ENCODE data around the gene LRRC42.

DNA sequence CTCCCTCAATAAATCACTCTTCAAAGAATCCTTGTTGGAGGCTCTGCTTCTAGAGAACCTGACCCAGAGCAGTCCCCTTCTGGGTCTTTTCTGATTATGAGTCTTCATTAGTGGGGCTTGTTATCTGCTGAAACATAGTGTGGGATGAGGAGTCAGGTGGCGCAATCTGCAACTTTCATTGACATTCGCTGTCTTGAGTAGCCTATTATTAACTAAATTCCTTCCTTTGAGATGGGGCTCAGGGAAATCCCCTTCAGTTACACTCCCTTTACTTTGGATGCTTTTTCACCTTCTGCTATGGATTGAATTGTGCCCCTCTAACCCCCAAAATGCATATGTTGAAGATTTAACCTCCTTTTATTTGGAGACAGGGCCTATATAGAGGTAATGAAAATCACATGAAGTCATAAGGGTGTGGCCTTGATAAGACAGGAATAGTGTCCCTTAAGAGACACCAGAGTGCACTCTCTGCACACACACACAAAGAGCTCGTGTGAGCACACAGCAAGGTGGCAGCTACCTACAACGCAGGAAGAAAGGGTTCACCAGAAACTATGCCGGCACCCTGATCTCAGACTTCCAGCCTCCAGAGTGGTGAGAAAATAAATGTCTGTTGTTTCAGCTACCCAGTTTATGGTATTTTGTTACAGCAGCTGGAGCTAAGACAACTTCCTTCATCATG is 32.7 kb upstream of the LRRC42 start:
- no peak for TF ChIP-seq CTCF (conservative IDR thresholded peaks at IDR 0.05)
- TF ChIP-seq EZH2 (IDR thresholded peaks at IDR 0.05; ENCODE audit: low read depth): no peak

Data from PC-9 (cell line).